GM12875 (cell line): ENCODE measurements around the gene HS3ST4.

Experiments used
- H3K4me3 ChIP-seq: one replicate; pipeline ENCODE4 v1.5.1; 2011; ENCODE audit warnings: low read depth, low read length, control low read depth
- TF ChIP-seq, protein P1 (sequence below): IDR thresholded peaks from 2 replicates; pipeline ENCODE4 v1.5.1; 2011; ENCODE audit warnings: low read depth, mild to moderate bottlenecking, control low read depth, inconsistent platforms, low read length, moderate library complexity, borderline replicate concordance; ENCODE audit not compliant: insufficient read depth

Gene HS3ST4

DNA sequence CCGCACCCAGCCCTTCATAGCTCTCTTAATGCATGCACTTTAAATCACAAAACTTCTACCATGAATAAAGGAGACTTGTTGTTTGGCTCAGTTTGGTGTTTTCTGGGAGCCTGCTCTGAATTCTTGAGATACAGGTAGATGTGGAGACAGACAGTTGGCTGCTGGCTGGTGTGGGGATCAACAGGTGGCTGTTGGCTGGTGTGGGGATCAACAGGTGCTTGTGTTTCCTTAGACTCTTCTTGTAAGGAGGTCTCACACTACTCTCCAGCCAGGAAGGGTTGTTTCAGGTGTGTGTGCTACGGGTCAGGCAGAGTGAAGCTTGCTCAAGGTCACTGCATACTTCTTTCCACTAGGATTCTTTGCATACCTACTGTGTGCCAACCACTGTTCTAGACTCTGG, 265.9 kb downstream of the HS3ST4 start:
- TF ChIP-seq, protein P1, sequence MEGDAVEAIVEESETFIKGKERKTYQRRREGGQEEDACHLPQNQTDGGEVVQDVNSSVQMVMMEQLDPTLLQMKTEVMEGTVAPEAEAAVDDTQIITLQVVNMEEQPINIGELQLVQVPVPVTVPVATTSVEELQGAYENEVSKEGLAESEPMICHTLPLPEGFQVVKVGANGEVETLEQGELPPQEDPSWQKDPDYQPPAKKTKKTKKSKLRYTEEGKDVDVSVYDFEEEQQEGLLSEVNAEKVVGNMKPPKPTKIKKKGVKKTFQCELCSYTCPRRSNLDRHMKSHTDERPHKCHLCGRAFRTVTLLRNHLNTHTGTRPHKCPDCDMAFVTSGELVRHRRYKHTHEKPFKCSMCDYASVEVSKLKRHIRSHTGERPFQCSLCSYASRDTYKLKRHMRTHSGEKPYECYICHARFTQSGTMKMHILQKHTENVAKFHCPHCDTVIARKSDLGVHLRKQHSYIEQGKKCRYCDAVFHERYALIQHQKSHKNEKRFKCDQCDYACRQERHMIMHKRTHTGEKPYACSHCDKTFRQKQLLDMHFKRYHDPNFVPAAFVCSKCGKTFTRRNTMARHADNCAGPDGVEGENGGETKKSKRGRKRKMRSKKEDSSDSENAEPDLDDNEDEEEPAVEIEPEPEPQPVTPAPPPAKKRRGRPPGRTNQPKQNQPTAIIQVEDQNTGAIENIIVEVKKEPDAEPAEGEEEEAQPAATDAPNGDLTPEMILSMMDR = no peak
- H3K4me3 ChIP-seq = no peak overlapping the region

DNA sequence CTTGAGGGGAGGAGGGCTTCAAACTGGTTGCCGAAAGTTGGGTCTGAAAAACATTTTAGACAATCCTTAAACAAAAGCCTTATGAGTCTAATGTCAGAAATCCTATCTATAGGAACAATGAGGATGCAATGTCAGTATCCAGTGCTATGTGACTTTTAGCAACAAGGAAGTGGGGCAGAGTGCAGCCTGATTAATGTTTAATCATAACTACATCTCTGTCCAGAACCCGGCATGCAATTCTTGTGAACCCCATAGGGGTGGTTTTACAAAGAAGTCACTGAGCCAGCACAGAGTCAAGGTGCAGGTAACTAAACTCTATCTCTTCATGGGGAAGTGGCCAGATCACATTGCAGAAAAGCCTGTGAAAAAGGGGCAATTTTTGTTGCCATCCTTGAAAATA, 267.5 kb downstream of the HS3ST4 start:
- no peak overlapping the region for H3K4me3 ChIP-seq
- TF ChIP-seq, protein P1 = no peak

DNA sequence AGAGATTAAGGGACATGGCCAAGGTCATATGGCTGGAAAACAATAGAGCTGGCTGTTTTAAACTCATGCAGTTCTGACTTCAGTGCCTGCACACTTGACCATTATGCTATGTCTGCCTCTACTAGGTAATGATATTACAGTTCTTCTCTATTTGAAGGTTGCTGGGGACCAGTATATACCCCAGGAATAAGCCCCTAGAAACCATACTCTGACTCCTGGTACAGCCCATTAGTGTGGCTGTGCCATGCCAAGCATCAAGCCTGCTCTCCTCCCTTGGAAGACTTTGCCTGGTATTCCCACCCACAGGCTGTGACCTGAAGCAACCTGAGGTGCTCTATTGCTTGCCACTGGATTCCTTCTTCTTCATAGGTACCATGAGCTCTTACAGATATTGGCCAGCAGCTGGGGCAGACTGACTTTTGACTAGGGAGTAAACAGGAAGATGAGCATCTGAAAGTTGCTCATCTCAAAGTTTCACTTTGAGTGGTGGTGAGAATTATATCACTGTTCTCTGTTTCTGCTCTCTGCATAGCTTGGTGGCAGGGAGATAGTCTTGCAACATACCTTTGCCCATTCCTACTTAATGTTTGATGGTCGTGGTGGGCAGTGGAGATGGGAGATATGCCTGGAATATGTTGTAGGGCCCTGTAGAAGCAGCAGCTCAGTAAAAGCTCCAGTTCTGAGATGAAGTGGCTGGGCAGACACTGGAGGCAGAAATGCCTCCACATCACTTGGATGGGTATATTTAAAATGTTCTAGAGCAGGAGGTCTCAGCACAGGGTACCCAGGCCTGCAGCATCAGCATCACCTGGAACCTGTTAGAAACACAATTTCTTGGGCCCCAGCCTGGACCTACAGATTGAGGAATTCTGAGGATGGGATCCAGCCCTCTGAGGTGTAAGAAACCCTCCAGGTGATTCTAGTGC, 274.7 kb downstream of the HS3ST4 start:
- no peak overlapping the region for H3K4me3 ChIP-seq
- TF ChIP-seq, protein P1 = no peak

DNA sequence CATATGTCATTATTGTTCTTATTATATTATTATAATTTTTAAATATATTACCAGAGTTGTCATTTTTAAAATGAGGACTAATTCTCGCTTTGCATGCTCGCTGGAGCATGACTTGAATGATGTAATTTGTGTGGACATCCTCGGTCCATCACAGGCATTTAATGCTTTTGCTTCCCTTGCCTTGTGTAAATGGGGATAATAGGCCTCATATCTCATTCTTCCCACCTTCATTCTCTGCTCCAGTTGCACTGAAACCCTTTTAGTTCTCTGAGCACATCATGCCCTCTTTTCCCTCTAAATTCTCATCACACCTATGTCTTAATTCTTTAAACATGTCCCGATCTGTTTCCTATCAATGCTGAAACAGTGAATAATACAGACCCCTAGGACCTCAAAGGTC, 285.4 kb downstream of the HS3ST4 start:
- H3K4me3 ChIP-seq = no peak overlapping the region
- TF ChIP-seq, protein P1 = no peak

DNA sequence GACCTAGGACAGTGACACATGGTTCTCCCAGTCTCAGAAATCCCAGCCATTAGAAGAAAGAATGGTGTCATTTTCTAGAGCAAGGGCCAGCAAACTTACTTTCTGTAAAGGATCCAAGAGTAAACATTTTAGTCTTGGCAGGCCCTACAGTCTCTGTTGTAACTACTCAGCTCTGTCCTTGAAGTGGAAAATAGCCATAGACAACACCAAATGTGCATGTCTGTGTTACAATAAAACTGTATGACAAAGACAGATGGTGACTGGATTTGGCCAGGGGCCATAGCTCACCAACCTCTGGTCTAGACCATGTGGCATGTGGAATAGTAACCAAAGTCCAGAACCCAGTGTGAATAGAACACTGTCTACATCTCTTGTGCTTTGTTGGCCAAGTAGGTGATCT, 286.5 kb downstream of the HS3ST4 start:
- TF ChIP-seq, protein P1 = no peak
- no peak overlapping the region for H3K4me3 ChIP-seq

DNA sequence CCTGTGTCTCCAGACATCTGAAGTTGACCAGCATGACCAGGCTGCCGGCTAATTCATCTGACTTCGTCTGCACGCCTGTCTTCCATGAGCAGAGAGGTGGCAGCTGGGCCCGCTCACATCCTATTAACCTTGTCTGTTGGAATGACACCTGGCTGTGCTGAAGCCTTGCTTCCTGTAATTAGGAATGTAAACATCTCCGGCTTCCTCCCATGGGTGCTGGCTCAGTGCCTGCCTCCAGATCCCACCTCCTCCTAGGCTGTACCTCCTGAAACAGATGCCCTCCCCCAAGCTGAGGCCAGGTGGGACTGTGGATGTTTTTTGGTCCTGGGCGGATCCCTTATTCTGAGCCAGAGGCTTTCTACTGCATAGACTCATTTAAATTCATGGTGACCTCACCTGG, 296.3 kb downstream of the HS3ST4 start:
- TF ChIP-seq, protein P1 = no peak
- H3K4me3 ChIP-seq = no peak overlapping the region

DNA sequence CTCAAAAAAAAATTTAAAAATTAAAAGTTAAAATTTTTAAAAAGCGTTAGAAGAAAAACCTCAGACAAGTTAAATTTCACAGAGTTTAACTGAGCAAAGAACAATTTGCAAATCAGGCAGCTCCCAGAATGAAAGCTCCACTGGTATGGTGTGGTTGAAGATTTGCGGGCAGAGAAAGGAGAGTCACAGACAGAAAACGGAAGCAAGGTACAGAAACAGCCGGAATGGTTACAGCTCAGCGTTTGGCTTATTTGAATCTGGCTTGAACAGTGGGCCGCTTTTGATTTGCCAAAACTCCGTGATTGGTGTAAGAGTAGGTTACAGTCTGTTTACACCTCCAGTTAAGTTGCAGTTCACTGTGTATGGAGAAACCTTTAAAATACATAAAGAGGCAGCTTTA, 297.1 kb downstream of the HS3ST4 start:
- TF ChIP-seq, protein P1 = no peak
- H3K4me3 ChIP-seq = no peak overlapping the region
